NAMALWA (cell line): ENCODE results near the gene CST1.
"Not testable (repeated sequence)": the region's sequence is repeated elsewhere in the genome, so short reads cannot be mapped to it uniquely, and the experiment has no call there.

Source experiments
- DNase-seq: peaks from one replicate; pipeline ENCODE4 v3.0.0-alpha.2; 2015; ENCODE audit warnings: low spot score

The CST1 gene

GRCh38 chr20:23755131-23755611 is 4.4 kb upstream of the CST1 start:
- not testable (repeated sequence) for DNase-seq

GRCh38 chr20:23754731-23755130 is 4.0 kb upstream of the CST1 start:
- no peak for DNase-seq

GRCh38 chr20:23753589-23753988 is 2.9 kb upstream of the CST1 start:
- DNase-seq = no peak

- DNase-seq = no peak
Observed at GRCh38 chr20:23753194-23753548, 2.4 kb upstream of the CST1 start.

GRCh38 chr20:23752481-23753193 is 1.9 kb upstream of the CST1 start:
- no peak for DNase-seq

- no peak for DNase-seq
Observed at GRCh38 chr20:23752019-23752418, 1.3 kb upstream of the CST1 start.

GRCh38 chr20:23749746-23750145 is 989 bp downstream of the CST1 start:
- DNase-seq = no peak

GRCh38 chr20:23748975-23749374 is 1.8 kb downstream of the CST1 start:
- DNase-seq = not testable (repeated sequence)

GRCh38 chr20:23747551-23747950 is 3.2 kb downstream of the CST1 start:
- not testable (repeated sequence) for DNase-seq

- DNase-seq = not testable (repeated sequence)
Observed at GRCh38 chr20:23747092-23747491, 3.6 kb downstream of the CST1 start.

- no peak for DNase-seq
Observed at GRCh38 chr20:23746321-23746720, 4.4 kb downstream of the CST1 start.

- DNase-seq = no peak
Observed at GRCh38 chr20:23745247-23745646, 5.5 kb downstream of the CST1 start.

GRCh38 chr20:23744817-23745216 is 5.9 kb downstream of the CST1 start:
- DNase-seq = no peak

- not testable (repeated sequence) for DNase-seq
Observed at GRCh38 chr20:23735391-23735790, 15.3 kb downstream of the CST1 start.

- not testable (repeated sequence) for DNase-seq
Observed at GRCh38 chr20:23734949-23735348, 15.8 kb downstream of the CST1 start.

GRCh38 chr20:23734440-23734839 is 16.3 kb downstream of the CST1 start:
- DNase-seq = not testable (repeated sequence)

- DNase-seq = no peak
Observed at GRCh38 chr20:23727016-23727415, 23.7 kb downstream of the CST1 start.

- DNase-seq = no peak
Observed at GRCh38 chr20:23725102-23725501, 25.6 kb downstream of the CST1 start.

- peak; percentile 38 for DNase-seq
Observed at GRCh38 chr20:23723659-23724307, 27.0 kb downstream of the CST1 start.

GRCh38 chr20:23722851-23723250 is 27.9 kb downstream of the CST1 start:
- not testable (repeated sequence) for DNase-seq

GRCh38 chr20:23721962-23722361 is 28.8 kb downstream of the CST1 start:
- DNase-seq = no peak

- not testable (repeated sequence) for DNase-seq
Observed at GRCh38 chr20:23719351-23719750, 31.4 kb downstream of the CST1 start.

- not testable (repeated sequence) for DNase-seq
Observed at GRCh38 chr20:23711778-23712177, 39.0 kb downstream of the CST1 start.

- DNase-seq = no peak
Observed at GRCh38 chr20:23710771-23711170, 40.0 kb downstream of the CST1 start.
